Keratinocyte (primary cell): ENCODE measurements around the gene CLCN3. TPM values are rescaled to one million over a fixed set of nuclear protein-coding genes. Genes with fewer than 3 reads are reported as not detected.

ENCODE experiments used
- DNase-seq: peaks from one replicate; pipeline ENCODE4 v3.0.0-alpha.2; 2011; ENCODE audit warnings: low read depth, missing footprints, low spot score
- FAIRE-seq: peaks from 2 replicates; lab custom pipeline; 2011; peaks lifted over from hg19 to GRCh38; lab: Jason Lieb, UNC
- H2AFZ ChIP-seq: 2 replicates; pipeline ENCODE4 v1.6.0; 2012; ENCODE audit warnings: low read length, control low read depth, inconsistent platforms; ENCODE audit not compliant: control insufficient read depth
- H3K27ac ChIP-seq: 2 replicates; pipeline ENCODE4 v1.5.1; 2011; ENCODE audit warnings: low read length; ENCODE audit not compliant: control insufficient read depth, insufficient read depth
- H3K27me3 ChIP-seq: 3 replicates; pipeline ENCODE4 v1.6.0; 2011; ENCODE audit warnings: low read length; ENCODE audit not compliant: control insufficient read depth, insufficient read depth; ENCODE audit errors: extremely low read depth
- H3K36me3 ChIP-seq, 2 experiments: 2 replicates in 1 of 2; 3 replicates in 1 of 2; pipeline ENCODE4 v1.5.1; 2011; ENCODE audit warnings: low read length in 2 of 2, mild to moderate bottlenecking in 1 of 2; ENCODE audit not compliant: control insufficient read depth in 2 of 2, insufficient read depth in 2 of 2; ENCODE audit errors: extremely low read depth in 1 of 2
- H3K4me1 ChIP-seq: 3 replicates; pipeline ENCODE4 v1.5.1; 2011; ENCODE audit warnings: low read length; ENCODE audit not compliant: control insufficient read depth, insufficient read depth; ENCODE audit errors: extremely low read depth
- H3K4me2 ChIP-seq: 3 replicates; pipeline ENCODE4 v1.6.0; 2011; ENCODE audit warnings: low read depth, low read length; ENCODE audit not compliant: control insufficient read depth, insufficient read depth; ENCODE audit errors: extremely low read depth
- H3K4me3 ChIP-seq, 3 experiments: fragments of 200-600 bp in 1 of 3; sonication (generic) in 1 of 3; 2 replicates in 2 of 3; 3 replicates in 1 of 3; pipeline ENCODE4 v1.5.1; 2011 to 2016; ENCODE audit warnings: low read length in 3 of 3, mild to moderate bottlenecking in 3 of 3, control low read depth in 2 of 3, inconsistent platforms in 1 of 3, low read depth in 1 of 3, mixed read lengths in 1 of 3, mixed run types in 1 of 3, moderate library complexity in 1 of 3; ENCODE audit not compliant: control insufficient read depth in 2 of 3, insufficient read depth in 2 of 3; ENCODE audit errors: extremely low read depth in 1 of 3
- H3K79me2 ChIP-seq: 2 replicates; pipeline ENCODE4 v1.6.0; 2012; ENCODE audit warnings: low read length; ENCODE audit not compliant: control insufficient read depth, insufficient read depth
- H3K9ac ChIP-seq: 3 replicates; pipeline ENCODE4 v1.6.0; 2011; ENCODE audit warnings: low read length; ENCODE audit not compliant: control insufficient read depth, insufficient read depth; ENCODE audit errors: extremely low read depth
- H3K9me1 ChIP-seq: 3 replicates; pipeline ENCODE4 v1.6.0; 2011; ENCODE audit warnings: low read length; ENCODE audit not compliant: control insufficient read depth, insufficient read depth; ENCODE audit errors: extremely low read depth
- H3K9me3 ChIP-seq: 2 replicates; pipeline ENCODE4 v1.5.1; 2012; ENCODE audit warnings: low read depth, low read length; ENCODE audit not compliant: control insufficient read depth
- H4K20me1 ChIP-seq: 3 replicates; pipeline ENCODE4 v1.6.0; 2011; ENCODE audit warnings: low read length; ENCODE audit not compliant: control insufficient read depth, insufficient read depth; ENCODE audit errors: extremely low read depth
- EZH2 ChIP-seq: IDR thresholded peaks from one replicate; pipeline ENCODE4 v1.6.1; 2012; ENCODE audit warnings: inconsistent platforms, mild to moderate bottlenecking, low read length, moderate library complexity
- dilution Hi-C: fragments of 300-500 bp; cut with MboI; formaldehyde crosslinking; loops from one replicate; pipeline ENCODE4 v1.7.0; 2020; ENCODE audit warnings: low sequenced_read_pairs; ENCODE audit not compliant: extremely low pct_ligation_motif_present
- polyA plus RNA-seq, 5 experiments: library from polyadenylated mRNA; depleted of rRNA in 3 of 5; stranded (reverse) in 3 of 5; stranded (forward) in 1 of 5; unstranded in 1 of 5; fragments of >200 nt; gene quantifications; 1 replicate in 1 of 5; 2 replicates in 3 of 5; 3 replicates in 1 of 5; pipeline versions ENCODE4 v1.2.1 to v1.2.3, GENCODE V29; 2011 to 2012; ENCODE audit warnings: missing spikeins in 2 of 5, low read depth in 1 of 5, low replicate concordance in 1 of 5
- TF ChIP-seq, protein P1 (sequence below), 3 experiments: IDR thresholded peaks in 1 of 3; conservative IDR thresholded peaks in 1 of 3; optimal IDR thresholded peaks in 1 of 3; 2 replicates in 2 of 3; 3 replicates in 1 of 3; pipeline versions ENCODE3 to v1.5.1; 2011; ENCODE audit warnings: low read length in 3 of 3, mild to moderate bottlenecking in 3 of 3, moderate library complexity in 2 of 3, control low read depth in 1 of 3, inconsistent platforms in 1 of 3; ENCODE audit not compliant: insufficient read depth in 2 of 3; ENCODE audit errors: extremely low read depth in 1 of 3

The CLCN3 gene
- polyA plus RNA-seq, 1 donor (not counting 4 experiments of a cell fraction or from before 2014, with no cell fraction given): 34.2 TPM

DNA sequence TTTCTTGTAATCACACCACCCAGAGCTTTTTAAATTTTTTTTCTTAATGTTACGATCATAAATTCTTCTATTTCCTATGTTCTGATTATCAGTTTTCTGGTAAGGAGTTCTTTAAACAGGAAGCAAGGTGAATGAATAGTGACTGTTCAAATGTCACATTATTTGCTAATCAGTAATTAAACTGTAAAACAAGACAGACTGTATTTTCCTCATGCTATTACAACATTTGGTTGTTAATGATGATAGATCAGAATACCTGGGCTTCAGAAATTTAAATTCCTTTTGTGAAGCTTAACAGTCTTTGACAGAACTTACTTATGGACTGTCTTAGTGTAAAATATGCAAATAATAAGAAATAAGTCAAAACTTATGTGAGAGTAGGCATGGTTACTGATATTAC, 41.4 kb downstream of the CLCN3 start:
- H3K79me2 ChIP-seq: peaks cover 19% of the 10 kb centered on the region
- H3K9me1 ChIP-seq: no peaks in the 10 kb centered on the region
- no peak overlapping the region for H3K27ac ChIP-seq
- H3K27me3 ChIP-seq: no peaks in the 10 kb centered on the region
- peaks cover 10% of the 10 kb centered on the region for H3K4me1 ChIP-seq
- H3K9me3 ChIP-seq: no peaks in the 10 kb centered on the region
- H3K4me3 ChIP-seq: no peak overlapping the region
- dilution Hi-C loops: no loop called here
- peak; percentile 9 for FAIRE-seq
- no peaks in the 10 kb centered on the region for H3K36me3 ChIP-seq
- no peak for TF ChIP-seq EZH2
- TF ChIP-seq, protein P1, sequence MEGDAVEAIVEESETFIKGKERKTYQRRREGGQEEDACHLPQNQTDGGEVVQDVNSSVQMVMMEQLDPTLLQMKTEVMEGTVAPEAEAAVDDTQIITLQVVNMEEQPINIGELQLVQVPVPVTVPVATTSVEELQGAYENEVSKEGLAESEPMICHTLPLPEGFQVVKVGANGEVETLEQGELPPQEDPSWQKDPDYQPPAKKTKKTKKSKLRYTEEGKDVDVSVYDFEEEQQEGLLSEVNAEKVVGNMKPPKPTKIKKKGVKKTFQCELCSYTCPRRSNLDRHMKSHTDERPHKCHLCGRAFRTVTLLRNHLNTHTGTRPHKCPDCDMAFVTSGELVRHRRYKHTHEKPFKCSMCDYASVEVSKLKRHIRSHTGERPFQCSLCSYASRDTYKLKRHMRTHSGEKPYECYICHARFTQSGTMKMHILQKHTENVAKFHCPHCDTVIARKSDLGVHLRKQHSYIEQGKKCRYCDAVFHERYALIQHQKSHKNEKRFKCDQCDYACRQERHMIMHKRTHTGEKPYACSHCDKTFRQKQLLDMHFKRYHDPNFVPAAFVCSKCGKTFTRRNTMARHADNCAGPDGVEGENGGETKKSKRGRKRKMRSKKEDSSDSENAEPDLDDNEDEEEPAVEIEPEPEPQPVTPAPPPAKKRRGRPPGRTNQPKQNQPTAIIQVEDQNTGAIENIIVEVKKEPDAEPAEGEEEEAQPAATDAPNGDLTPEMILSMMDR (optimal IDR thresholded peaks at IDR 0.05 in 1 of 3, IDR thresholded peaks at IDR 0.05 in 1 of 3, conservative IDR thresholded peaks at IDR 0.05 in 1 of 3; ENCODE audit: extremely low read depth in 1 of 3, insufficient read depth in 2 of 3, low read length in 3 of 3): no peak
- DNase-seq: no peak
- no peak overlapping the region for H3K9ac ChIP-seq
- peak overlapping the region; percentile 93 for H3K4me2 ChIP-seq
- no peak overlapping the region for H2AFZ ChIP-seq
- no peaks in the 10 kb centered on the region for H4K20me1 ChIP-seq

- no peak overlapping the region for H3K4me3 ChIP-seq
- TF ChIP-seq EZH2: no peak
- TF ChIP-seq, protein P1 (optimal IDR thresholded peaks at IDR 0.05 in 1 of 3, IDR thresholded peaks at IDR 0.05 in 1 of 3, conservative IDR thresholded peaks at IDR 0.05 in 1 of 3; ENCODE audit: extremely low read depth in 1 of 3, insufficient read depth in 2 of 3, low read length in 3 of 3): no peak
- peaks cover 19% of the 10 kb centered on the region for H3K79me2 ChIP-seq
- FAIRE-seq (no peak), DNase-seq (no peak)
- H3K9me1 ChIP-seq: no peaks in the 10 kb centered on the region
- H2AFZ ChIP-seq: no peak overlapping the region
- H3K27ac ChIP-seq: no peak overlapping the region
- no peaks in the 10 kb centered on the region for H3K36me3 ChIP-seq
- H3K9ac ChIP-seq: no peak overlapping the region
- no peaks in the 10 kb centered on the region for H3K9me3 ChIP-seq
- H3K4me2 ChIP-seq: no peak overlapping the region
- H3K27me3 ChIP-seq: no peaks in the 10 kb centered on the region
- peaks cover 10% of the 10 kb centered on the region for H3K4me1 ChIP-seq
- no peaks in the 10 kb centered on the region for H4K20me1 ChIP-seq
- dilution Hi-C loops: no loop called here
Measured at GRCh38 chr4:169662206-169662605, 41.8 kb downstream of the CLCN3 start.
